ENCODE data around the gene TMEM150B. TPM values are rescaled to one million over a fixed set of nuclear protein-coding genes. Genes with fewer than 3 reads are reported as not detected.

Gene TMEM150B
- total RNA-seq, 3 donors from 2014 or later (not counting 1 experiment from before 2014, with no cell fraction given), result 0.87 to 2.1 TPM; not detected in 1

DNA sequence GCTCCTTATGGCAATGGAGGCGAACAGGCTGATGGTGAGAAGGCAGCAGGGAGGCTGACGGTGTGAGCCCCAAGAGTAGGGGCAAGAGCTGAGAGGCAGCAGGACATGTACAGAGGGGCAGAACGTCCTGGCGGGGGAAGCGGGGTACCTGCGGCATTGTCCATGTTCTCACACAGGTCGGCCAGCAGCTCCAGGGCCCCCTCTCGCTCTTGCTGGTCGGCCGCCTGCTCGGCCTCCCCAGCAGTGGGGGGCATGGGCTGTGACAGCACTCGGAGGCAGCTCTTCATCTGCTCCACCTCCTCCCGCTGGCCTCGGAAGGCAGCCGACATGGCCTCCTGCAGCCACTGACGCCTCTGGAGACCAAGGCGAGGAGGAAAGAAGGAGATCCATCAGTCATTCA is 47.6 kb downstream of the TMEM150B start:
- Mint-ChIP-seq H3K4me1 (peaks cover 32 to 42% of the 10 kb centered on the region in 2 donors), H3K9me3 (no peaks in the 10 kb centered on the region), H3K4me3 (peak overlapping the region; percentile 69), H3K36me3 (peaks cover 1% of the 10 kb centered on the region), H3K27me3 (ENCODE audit: low read depth in 2 of 2) (no peaks in the 10 kb centered on the region), H3K27ac (peak overlapping the region; percentile 91 to 98)
- Histone ChIP-seq H3K4me1 (ENCODE audit: control insufficient read depth, insufficient read depth, low read length) (peaks cover 52% of the 10 kb centered on the region), H3K4me3 (ENCODE audit: low read length) (no peak overlapping the region), H3K27me3 (ENCODE audit: control insufficient read depth, insufficient read depth, low read length) (no peaks in the 10 kb centered on the region), H3K27ac (ENCODE audit: low read length) (peak overlapping the region; percentile 90), H3K9me3 (ENCODE audit: control insufficient read depth, insufficient read depth, low read length) (no peaks in the 10 kb centered on the region), H3K36me3 (ENCODE audit: control insufficient read depth, insufficient read depth, low read length) (peaks cover 13% of the 10 kb centered on the region)
- DNase-seq (no peak), ATAC-seq (no peak)
- intact Hi-C loops (cut with micrococcal nuclease), result no loop called here
- TF ChIP-seq CTCF (IDR thresholded peaks at IDR 0.05), result no peak
- 98% methylated on average over 17 of the region's 17 CpGs for WGBS (ENCODE audit: insufficient coverage)

- Mint-ChIP-seq H3K27ac (peak overlapping the region; percentile 91 to 98), H3K27me3 (ENCODE audit: low read depth in 2 of 2) (no peaks in the 10 kb centered on the region), H3K4me3 (peak overlapping the region; percentile 69), H3K9me3 (no peaks in the 10 kb centered on the region), H3K36me3 (peaks cover 7% of the 10 kb centered on the region), H3K4me1 (peaks cover 32 to 42% of the 10 kb centered on the region in 2 donors)
- no peak for TF ChIP-seq CTCF (IDR thresholded peaks at IDR 0.05)
- intact Hi-C loops (cut with micrococcal nuclease), result no loop called here
- Histone ChIP-seq H3K36me3 (ENCODE audit: control insufficient read depth, insufficient read depth, low read length) (peaks cover 18% of the 10 kb centered on the region), H3K4me1 (ENCODE audit: control insufficient read depth, insufficient read depth, low read length) (peaks cover 52% of the 10 kb centered on the region), H3K27ac (ENCODE audit: low read length) (peak overlapping the region; percentile 90), H3K9me3 (ENCODE audit: control insufficient read depth, insufficient read depth, low read length) (no peaks in the 10 kb centered on the region), H3K27me3 (ENCODE audit: control insufficient read depth, insufficient read depth, low read length) (no peaks in the 10 kb centered on the region), H3K4me3 (ENCODE audit: low read length) (no peak overlapping the region)
- ATAC-seq (peak; percentile 20 to 47 (median 25)), DNase-seq (peak in 1 of 2 donors; percentile 59)
- 68% methylated on average over 15 of the region's 15 CpGs for WGBS (ENCODE audit: insufficient coverage)
Observed at GRCh38 chr19:55276720-55277430, 48.3 kb downstream of the TMEM150B start.

DNA sequence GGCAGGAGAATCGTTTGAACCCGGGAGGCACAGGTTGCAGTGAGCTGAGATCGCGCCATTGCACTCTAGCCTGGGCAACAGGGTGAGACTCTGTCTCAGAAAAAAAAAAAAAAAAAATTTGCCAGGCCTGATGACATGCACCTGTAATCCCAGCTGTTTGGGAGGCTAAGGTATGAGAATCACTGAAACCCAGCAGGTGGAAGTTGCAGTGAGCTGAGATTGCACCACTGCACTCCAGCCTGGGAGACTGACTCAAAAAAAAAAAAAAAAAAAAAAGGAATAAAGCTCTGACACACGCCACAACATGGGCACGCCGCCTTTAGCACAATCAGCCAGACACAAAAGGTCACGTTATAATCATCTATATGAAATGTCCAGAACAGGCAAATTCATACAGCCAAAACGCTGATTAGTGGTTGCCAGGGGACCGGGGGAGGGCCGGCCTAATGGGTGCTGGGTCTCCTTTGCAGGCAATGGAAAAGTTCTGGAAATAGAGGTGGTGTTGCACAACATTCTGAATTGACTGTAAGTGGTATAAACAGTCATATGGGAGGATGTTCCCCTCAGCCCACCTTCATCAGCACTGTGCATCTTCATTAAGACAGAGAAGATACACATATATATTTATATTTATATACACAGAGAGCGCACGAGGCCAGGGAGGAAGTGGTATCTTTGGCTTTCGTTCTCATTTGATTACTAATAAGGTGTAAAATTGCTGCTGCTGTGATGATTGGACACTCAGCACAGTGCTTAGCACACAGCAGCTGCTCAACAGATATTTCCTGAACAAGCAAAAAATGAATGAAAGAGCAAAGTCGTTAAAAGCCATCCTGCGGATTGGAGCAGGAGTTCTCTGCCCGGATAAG is 49.1 kb downstream of the TMEM150B start:
- Mint-ChIP-seq H3K9me3 (no peaks in the 10 kb centered on the region), H3K27ac (peak overlapping the region; percentile 91 to 98), H3K4me3 (peak overlapping the region; percentile 69), H3K27me3 (ENCODE audit: low read depth in 2 of 2) (no peaks in the 10 kb centered on the region), H3K36me3 (peaks cover 8% of the 10 kb centered on the region), H3K4me1 (peaks cover 28 to 38% of the 10 kb centered on the region in 2 donors)
- 55% methylated on average over 17 of the region's 17 CpGs for WGBS (ENCODE audit: insufficient coverage)
- Histone ChIP-seq H3K36me3 (ENCODE audit: control insufficient read depth, insufficient read depth, low read length) (peaks cover 19% of the 10 kb centered on the region), H3K27me3 (ENCODE audit: control insufficient read depth, insufficient read depth, low read length) (no peaks in the 10 kb centered on the region), H3K4me3 (ENCODE audit: low read length) (no peak overlapping the region), H3K9me3 (ENCODE audit: control insufficient read depth, insufficient read depth, low read length) (no peaks in the 10 kb centered on the region), H3K4me1 (ENCODE audit: control insufficient read depth, insufficient read depth, low read length) (peaks cover 52% of the 10 kb centered on the region), H3K27ac (ENCODE audit: low read length) (peak overlapping the region; percentile 90)
- intact Hi-C loops (cut with micrococcal nuclease), result no loop called here
- TF ChIP-seq CTCF (IDR thresholded peaks at IDR 0.05), result no peak
- ATAC-seq (peak; percentile 28 to 60 (median 42)), DNase-seq (peak in 1 of 2 donors; percentile 70)

All from natural killer cell (primary cell).